H9 (cell line): ENCODE measurements around the gene MUC21. TPM values are rescaled to one million over a fixed set of nuclear protein-coding genes. Genes with fewer than 3 reads are reported as not detected.
"Not testable (repeated sequence)": the region's sequence is repeated elsewhere in the genome, so short reads cannot be mapped to it uniquely, and the experiment has no call there.

ENCODE experiments used
- DNase-seq: peaks from one replicate; pipeline ENCODE4 v3.0.0-alpha.2; 2017
- H2AFZ ChIP-seq: one replicate; pipeline ENCODE4 v1.6.1; 2013; ENCODE audit warnings: mild to moderate bottlenecking, low read length, control low read depth, moderate library complexity
- H2AK5ac ChIP-seq: 2 replicates; pipeline ENCODE4 v1.6.1; 2013; ENCODE audit warnings: low read length, control low read depth, mixed read lengths; ENCODE audit not compliant: insufficient read length
- H2BK120ac ChIP-seq: one replicate; pipeline ENCODE4 v1.6.1; 2013; ENCODE audit warnings: low read depth, mild to moderate bottlenecking, low read length, control low read depth, inconsistent platforms; ENCODE audit not compliant: poor library complexity, severe bottlenecking
- H2BK12ac ChIP-seq: 2 replicates; pipeline ENCODE4 v1.6.1; 2013; ENCODE audit warnings: low read length, control low read depth, mixed read lengths, low read depth; ENCODE audit not compliant: insufficient read length
- H2BK15ac ChIP-seq: 2 replicates; pipeline ENCODE4 v1.6.1; 2013; ENCODE audit warnings: low read depth, low read length, control low read depth
- H2BK20ac ChIP-seq: one replicate; pipeline ENCODE4 v1.6.1; 2013; ENCODE audit warnings: low read depth, mild to moderate bottlenecking, low read length, control low read depth, inconsistent platforms; ENCODE audit not compliant: poor library complexity, severe bottlenecking
- H2BK5ac ChIP-seq: 2 replicates; pipeline ENCODE4 v1.6.1; 2013; ENCODE audit warnings: low read length, control low read depth, mixed read lengths; ENCODE audit not compliant: insufficient read length
- H3K14ac ChIP-seq: 2 replicates; pipeline ENCODE4 v1.6.1; 2013; ENCODE audit warnings: low read length, control low read depth; ENCODE audit not compliant: insufficient read depth
- H3K18ac ChIP-seq: 2 replicates; pipeline ENCODE4 v1.6.1; 2013; ENCODE audit warnings: low read depth, mild to moderate bottlenecking, mixed read lengths, low read length, control low read depth; ENCODE audit not compliant: insufficient read length
- H3K23ac ChIP-seq: 2 replicates; pipeline ENCODE4 v1.6.1; 2013; ENCODE audit warnings: low read length, control low read depth, mixed read lengths, low read depth; ENCODE audit not compliant: insufficient read length
- H3K23me2 ChIP-seq: 2 replicates; pipeline ENCODE4 v1.6.1; 2013; ENCODE audit warnings: low read depth, mild to moderate bottlenecking, mixed read lengths, low read length, control low read depth; ENCODE audit not compliant: insufficient read length, poor library complexity, severe bottlenecking
- H3K27ac ChIP-seq: 2 replicates; pipeline ENCODE4 v1.5.1; 2013; ENCODE audit warnings: low read length, control low read depth, mixed read lengths, low read depth; ENCODE audit not compliant: insufficient read length
- H3K27me3 ChIP-seq: 2 replicates; pipeline ENCODE4 v1.6.1; 2013; ENCODE audit warnings: low read length, control low read depth, inconsistent platforms; ENCODE audit not compliant: insufficient read depth
- H3K4ac ChIP-seq: 2 replicates; pipeline ENCODE4 v1.6.1; 2013; ENCODE audit warnings: low read depth, mild to moderate bottlenecking, control low read depth, inconsistent platforms, low read length, moderate library complexity
- H3K4me1 ChIP-seq: 2 replicates; pipeline ENCODE4 v1.6.1; 2013; ENCODE audit warnings: low read length, control low read depth, inconsistent platforms; ENCODE audit not compliant: insufficient read depth
- H3K4me2 ChIP-seq: 2 replicates; pipeline ENCODE4 v1.6.1; 2013; ENCODE audit warnings: low read length, control low read depth, mixed read lengths; ENCODE audit not compliant: insufficient read length, insufficient read depth
- H3K56ac ChIP-seq: 2 replicates; pipeline ENCODE4 v1.6.1; 2013; ENCODE audit warnings: low read depth, mild to moderate bottlenecking, mixed read lengths, low read length, control low read depth; ENCODE audit not compliant: insufficient read length
- H3K79me1 ChIP-seq: 2 replicates; pipeline ENCODE4 v1.6.1; 2013; ENCODE audit warnings: low read depth, mild to moderate bottlenecking, moderate library complexity, low read length, control low read depth, inconsistent platforms; ENCODE audit not compliant: insufficient read depth, poor library complexity, severe bottlenecking
- H3K79me2 ChIP-seq: 2 replicates; pipeline ENCODE4 v1.6.1; 2013; ENCODE audit warnings: low read length, control low read depth, inconsistent platforms; ENCODE audit not compliant: insufficient read depth
- H3K9ac ChIP-seq: 2 replicates; pipeline ENCODE4 v1.6.1; 2013; ENCODE audit warnings: low read length, control low read depth, mixed read lengths; ENCODE audit not compliant: insufficient read length; ENCODE audit errors: extremely low read depth
- H3K9me3 ChIP-seq: one replicate; pipeline ENCODE4 v1.6.1; 2013; ENCODE audit warnings: low read depth, low read length, inconsistent platforms; ENCODE audit not compliant: control insufficient read depth
- H3T11ph ChIP-seq: one replicate; pipeline ENCODE4 v1.6.1; 2013; ENCODE audit warnings: mild to moderate bottlenecking, low read length, control low read depth, inconsistent platforms
- H4K20me1 ChIP-seq: one replicate; pipeline ENCODE4 v1.6.1; 2013; ENCODE audit not compliant: control insufficient read depth, insufficient read length, insufficient read depth
- H4K5ac ChIP-seq: 2 replicates; pipeline ENCODE4 v1.6.1; 2013; ENCODE audit warnings: low read depth, mild to moderate bottlenecking, mixed read lengths, low read length, control low read depth; ENCODE audit not compliant: insufficient read length
- H4K8ac ChIP-seq: replicated peaks from 2 replicates; pipeline ENCODE4 v1.6.1; 2013; ENCODE audit warnings: low read length, control low read depth, mixed read lengths, low read depth; ENCODE audit not compliant: insufficient read length
- H4K91ac ChIP-seq: 2 replicates; pipeline ENCODE4 v1.6.1; 2013; ENCODE audit warnings: low read depth, mild to moderate bottlenecking, moderate library complexity, mixed read lengths, low read length, control low read depth; ENCODE audit not compliant: insufficient read length
- H3K27ac Mint-ChIP-seq, 3 experiments: 2 replicates in 2 of 3; 3 replicates in 1 of 3; pipeline ENCODE4 v1.8.0; 2020 to 2021; ENCODE audit warnings: mixed read lengths in 3 of 3, mild to moderate bottlenecking in 1 of 3, moderate library complexity in 1 of 3
- H3K27me3 Mint-ChIP-seq: 2 replicates; pipeline ENCODE4 v1.8.0; 2021; ENCODE audit warnings: low read depth, mild to moderate bottlenecking, moderate library complexity, mixed read lengths
- H3K36me3 Mint-ChIP-seq, 3 experiments: 2 replicates in 2 of 3; 3 replicates in 1 of 3; pipeline ENCODE4 v1.8.0; 2020 to 2021; ENCODE audit warnings: low read depth in 3 of 3, mixed read lengths in 3 of 3; ENCODE audit not compliant: insufficient read depth in 1 of 3
- H3K4me1 Mint-ChIP-seq, 2 experiments: 2 replicates each; pipeline ENCODE4 v1.8.0; 2020; ENCODE audit warnings: mixed read lengths in 2 of 2
- H3K4me3 Mint-ChIP-seq, 2 experiments: 2 replicates in 1 of 2; 3 replicates in 1 of 2; pipeline ENCODE4 v1.8.0; 2020 to 2021; ENCODE audit warnings: mild to moderate bottlenecking in 2 of 2, mixed read lengths in 2 of 2, moderate library complexity in 1 of 2
- H3K9me3 Mint-ChIP-seq, 2 experiments: 2 replicates in 1 of 2; 3 replicates in 1 of 2; pipeline ENCODE4 v1.8.0; 2020; ENCODE audit warnings: mild to moderate bottlenecking in 2 of 2, mixed read lengths in 2 of 2, moderate library complexity in 1 of 2
- WGBS: extraction: QIAGEN DNeasy Blood & Tissue Kit; methylation state at CpG from one replicate; pipeline ENCODE4 v1.1.7; 2013; ENCODE audit warnings: missing lambda C conversion rate, low lambda C conversion rate, mixed read lengths; ENCODE audit not compliant: insufficient read length; ENCODE audit errors: extremely low coverage; 5-methylcytosine and 5-hydroxymethylcytosine counted together
- total RNA-seq: library from RNA; stranded (reverse); gene quantifications from 2 replicates; pipeline ENCODE4 v1.2.1, GENCODE V29; 2021
- TF ChIP-seq, protein P1 (sequence below): fragments of 200-600 bp; sonication (generic); conservative IDR thresholded peaks from 3 replicates; pipeline ENCODE4 v1.8.0; 2021; ENCODE audit warnings: antibody characterized with exemption, mild to moderate bottlenecking

MUC21 gene
- total RNA-seq, 1 experiment from 2014 or later, result not detected

DNA sequence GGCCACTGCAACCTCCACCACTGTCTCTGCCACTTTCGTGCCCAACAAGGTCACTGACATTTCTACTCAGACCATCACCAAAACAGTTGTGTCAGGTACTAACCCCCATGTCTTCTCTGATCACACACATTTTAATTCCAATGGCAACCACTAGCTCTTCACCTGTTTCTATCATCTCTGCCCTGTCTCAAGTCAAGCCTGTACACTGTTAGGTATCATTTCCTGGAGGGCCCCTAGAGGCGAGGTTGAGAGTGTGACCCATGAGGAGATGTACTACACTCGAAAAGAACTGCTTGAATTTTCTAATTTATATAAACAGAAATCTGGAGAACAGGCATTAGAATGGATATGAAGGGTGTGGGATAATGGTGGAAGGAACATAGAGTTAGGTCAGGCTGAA is 17.4 kb upstream of the MUC21 start:
- Histone ChIP-seq H3K9ac (no peak overlapping the region), H2BK20ac (no peak overlapping the region), H4K8ac (no peak overlapping the region), H3K27me3 (no peaks in the 10 kb centered on the region), H3K27ac (no peak overlapping the region), H2AFZ (no peak overlapping the region), H4K91ac (no peak overlapping the region), H3K14ac (no peak overlapping the region; the same call in 1 of the 2 replicates), H3K4me1 (no peaks in the 10 kb centered on the region; the same call in 1 of the 2 replicates), H2BK120ac (no peak overlapping the region), H2AK5ac (no peak overlapping the region), H3K18ac (no peak overlapping the region), H3K4me2 (no peak overlapping the region), H3K4ac (no peak overlapping the region), H3K9me3 (no peaks in the 10 kb centered on the region), H2BK12ac (no peak overlapping the region), H3K56ac (no peak overlapping the region), H3T11ph (no peak overlapping the region), H3K79me2 (no peaks in the 10 kb centered on the region), H2BK15ac (no peak overlapping the region), H2BK5ac (no peak overlapping the region), H4K5ac (no peak overlapping the region), H3K23me2 (no peaks in the 10 kb centered on the region), H3K23ac (no peak overlapping the region), H4K20me1 (no peaks in the 10 kb centered on the region), H3K79me1 (no peaks in the 10 kb centered on the region)
- Mint-ChIP-seq H3K9me3 (peaks cover 0 to 3% of the 10 kb centered on the region in 2 experiments; a peak in 2 of 5 replicates), H3K4me1 (peaks cover 9 to 14% of the 10 kb centered on the region in 2 experiments), H3K36me3 (peaks cover 0 to 1% (median 0%) of the 10 kb centered on the region in 3 experiments; a peak in 1 of 7 replicates), H3K4me3 (no peak overlapping the region), H3K27me3 (peaks cover 17% of the 10 kb centered on the region), H3K27ac (no peak overlapping the region)
- TF ChIP-seq, protein P1, sequence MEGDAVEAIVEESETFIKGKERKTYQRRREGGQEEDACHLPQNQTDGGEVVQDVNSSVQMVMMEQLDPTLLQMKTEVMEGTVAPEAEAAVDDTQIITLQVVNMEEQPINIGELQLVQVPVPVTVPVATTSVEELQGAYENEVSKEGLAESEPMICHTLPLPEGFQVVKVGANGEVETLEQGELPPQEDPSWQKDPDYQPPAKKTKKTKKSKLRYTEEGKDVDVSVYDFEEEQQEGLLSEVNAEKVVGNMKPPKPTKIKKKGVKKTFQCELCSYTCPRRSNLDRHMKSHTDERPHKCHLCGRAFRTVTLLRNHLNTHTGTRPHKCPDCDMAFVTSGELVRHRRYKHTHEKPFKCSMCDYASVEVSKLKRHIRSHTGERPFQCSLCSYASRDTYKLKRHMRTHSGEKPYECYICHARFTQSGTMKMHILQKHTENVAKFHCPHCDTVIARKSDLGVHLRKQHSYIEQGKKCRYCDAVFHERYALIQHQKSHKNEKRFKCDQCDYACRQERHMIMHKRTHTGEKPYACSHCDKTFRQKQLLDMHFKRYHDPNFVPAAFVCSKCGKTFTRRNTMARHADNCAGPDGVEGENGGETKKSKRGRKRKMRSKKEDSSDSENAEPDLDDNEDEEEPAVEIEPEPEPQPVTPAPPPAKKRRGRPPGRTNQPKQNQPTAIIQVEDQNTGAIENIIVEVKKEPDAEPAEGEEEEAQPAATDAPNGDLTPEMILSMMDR, result no peak
- no peak for DNase-seq
- no CpG with 5 or more reads among the region's 3 CpGs for WGBS

DNA sequence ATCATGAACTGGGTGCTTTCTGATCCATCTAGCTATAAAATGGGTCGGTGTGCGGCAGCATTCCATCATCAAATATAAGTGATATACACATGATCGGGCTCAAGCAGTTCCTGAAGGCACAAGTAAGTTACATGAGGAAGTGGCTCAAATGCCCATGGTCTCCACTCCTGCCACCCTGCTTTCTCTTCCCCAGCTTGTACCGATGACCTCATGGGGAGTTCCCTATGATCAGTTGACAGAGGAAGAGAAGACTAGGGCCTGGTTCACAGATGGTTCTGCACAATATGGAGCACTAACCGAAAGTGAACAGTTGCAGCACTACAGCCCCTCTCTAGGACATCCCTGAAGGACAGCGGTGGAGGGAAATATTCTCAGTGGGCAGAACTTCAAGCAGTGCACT is 14.3 kb upstream of the MUC21 start:
- DNase-seq, H3K27me3 ChIP-seq, H3K79me2 ChIP-seq, H3K18ac ChIP-seq, H3K27ac ChIP-seq, H2AFZ ChIP-seq, H2AK5ac ChIP-seq, H4K20me1 ChIP-seq, H3K9ac ChIP-seq, H2BK5ac ChIP-seq, H3K4me1 ChIP-seq, H3K9me3 ChIP-seq, H3K9me3 Mint-ChIP-seq, H3K56ac ChIP-seq, H3K27ac Mint-ChIP-seq, H3K4me1 Mint-ChIP-seq, H4K5ac ChIP-seq, H3K4me3 Mint-ChIP-seq, H3K36me3 Mint-ChIP-seq, H3K23ac ChIP-seq, H2BK20ac ChIP-seq, H2BK15ac ChIP-seq, H2BK120ac ChIP-seq, H2BK12ac ChIP-seq, H3K14ac ChIP-seq, H3K4me2 ChIP-seq, H3K23me2 ChIP-seq, H3K4ac ChIP-seq, H3K79me1 ChIP-seq, H4K91ac ChIP-seq, H3T11ph ChIP-seq, H4K8ac ChIP-seq: not testable (repeated sequence)
- WGBS, result no CpG with 5 or more reads among the region's 6 CpGs
- peaks cover 18% of the 10 kb centered on the region for H3K27me3 Mint-ChIP-seq
